ENCODE results near the gene CTCF.

Gene CTCF

DNA sequence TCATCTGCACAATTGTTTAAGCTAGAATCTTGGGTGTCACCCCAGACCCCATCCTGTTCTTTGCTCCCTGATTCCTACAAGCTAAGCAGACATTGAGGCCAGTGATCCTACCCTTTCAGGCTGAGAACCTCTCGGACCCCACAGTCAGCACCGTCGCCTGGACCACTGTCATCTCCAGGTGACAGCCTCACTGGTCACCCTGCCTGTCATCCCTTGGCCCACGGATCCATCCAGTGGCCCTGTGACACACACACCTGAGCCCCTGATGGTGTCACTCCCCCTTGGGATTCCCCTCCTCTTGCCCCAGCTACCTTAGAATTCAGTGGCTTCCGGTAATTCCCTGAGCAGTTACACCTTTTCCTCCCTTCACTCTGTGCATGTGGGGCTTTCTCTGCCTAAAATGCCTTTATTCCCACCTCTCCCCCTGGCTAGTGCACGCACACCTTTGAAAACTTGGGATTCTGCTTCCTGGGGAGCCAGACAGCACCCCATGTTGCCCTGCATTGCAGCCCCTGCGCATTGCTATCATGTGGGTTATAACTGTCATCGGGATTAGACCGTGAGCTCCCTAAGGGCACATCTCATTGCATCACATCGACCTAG lies 107.3 kb downstream of the CTCF start:
- DNase-seq (ENCODE audit: low spot score): no peak
- TF ChIP-seq, protein P1, sequence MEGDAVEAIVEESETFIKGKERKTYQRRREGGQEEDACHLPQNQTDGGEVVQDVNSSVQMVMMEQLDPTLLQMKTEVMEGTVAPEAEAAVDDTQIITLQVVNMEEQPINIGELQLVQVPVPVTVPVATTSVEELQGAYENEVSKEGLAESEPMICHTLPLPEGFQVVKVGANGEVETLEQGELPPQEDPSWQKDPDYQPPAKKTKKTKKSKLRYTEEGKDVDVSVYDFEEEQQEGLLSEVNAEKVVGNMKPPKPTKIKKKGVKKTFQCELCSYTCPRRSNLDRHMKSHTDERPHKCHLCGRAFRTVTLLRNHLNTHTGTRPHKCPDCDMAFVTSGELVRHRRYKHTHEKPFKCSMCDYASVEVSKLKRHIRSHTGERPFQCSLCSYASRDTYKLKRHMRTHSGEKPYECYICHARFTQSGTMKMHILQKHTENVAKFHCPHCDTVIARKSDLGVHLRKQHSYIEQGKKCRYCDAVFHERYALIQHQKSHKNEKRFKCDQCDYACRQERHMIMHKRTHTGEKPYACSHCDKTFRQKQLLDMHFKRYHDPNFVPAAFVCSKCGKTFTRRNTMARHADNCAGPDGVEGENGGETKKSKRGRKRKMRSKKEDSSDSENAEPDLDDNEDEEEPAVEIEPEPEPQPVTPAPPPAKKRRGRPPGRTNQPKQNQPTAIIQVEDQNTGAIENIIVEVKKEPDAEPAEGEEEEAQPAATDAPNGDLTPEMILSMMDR (conservative IDR thresholded peaks at IDR 0.05; ENCODE audit: low read depth): no peak
- ChIA-PET CTCF (interaction anchor here (0.6 to 1.1 kb wide), 3 partner anchors 80 to 149 kb away, joined by 3 to 4 read pairs (median 3); no protein-coding TSS in a partner anchor), POLR2A (ENCODE audit: low non-redundant PET) (no interaction called here)
- peak overlapping the region; percentile 80 for H3K27ac ChIP-seq

GRCh38 chr16:67672306-67672705 lies 110.0 kb downstream of the CTCF start:
- DNase-seq (ENCODE audit: low spot score): no peak
- POLR2A ChIA-PET (ENCODE audit: low non-redundant PET): no interaction called here

DNA sequence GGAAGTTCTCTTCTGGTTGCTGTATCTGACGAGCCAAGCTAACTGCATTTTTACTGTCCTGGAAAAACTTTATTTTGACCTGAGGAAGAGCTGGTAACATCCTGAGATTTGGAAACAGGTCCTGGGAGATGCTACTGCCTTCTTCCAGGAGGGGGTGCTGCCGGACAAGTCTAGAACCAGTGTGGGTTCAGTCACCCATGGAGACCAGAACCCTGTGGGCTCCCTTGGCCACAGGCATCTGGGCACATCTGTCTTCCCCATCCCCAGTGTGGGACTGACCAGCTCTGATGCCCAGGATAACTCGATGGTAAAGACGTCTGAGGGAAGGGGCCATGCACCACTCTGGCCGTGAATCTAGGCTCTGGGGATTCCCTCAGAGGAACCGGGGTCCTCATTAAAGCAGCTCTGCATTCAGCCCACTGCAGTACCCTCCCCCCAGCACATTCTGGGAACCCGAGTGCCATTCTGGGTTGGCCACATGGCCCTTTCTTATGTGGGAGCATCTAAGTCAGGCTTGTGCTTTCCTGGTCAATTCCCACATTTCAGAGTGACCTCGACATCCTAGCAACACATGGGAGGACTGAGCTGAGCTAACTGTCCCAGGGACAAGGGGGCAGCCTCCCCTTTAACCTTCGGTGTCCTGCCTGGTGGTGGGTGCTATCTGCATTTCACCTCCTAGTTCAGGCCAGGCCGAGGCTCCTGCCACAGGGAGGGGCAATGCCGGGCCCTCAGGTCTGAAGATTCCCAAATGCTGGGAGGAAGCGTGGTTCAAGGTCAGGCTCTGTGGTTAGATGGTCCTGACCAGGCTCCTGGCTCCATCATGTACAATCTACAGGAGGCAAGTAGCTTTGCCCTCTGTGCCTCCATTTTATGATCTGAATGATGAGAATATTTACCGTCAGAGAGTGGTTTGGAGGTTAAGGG lies 110.7 kb downstream of the CTCF start:
- TF ChIP-seq, protein P1 (conservative IDR thresholded peaks at IDR 0.05; ENCODE audit: low read depth): peak; percentile 59
- peak overlapping the region; percentile 60 for H3K27ac ChIP-seq
- peak; percentile 64 for DNase-seq (ENCODE audit: low spot score)
- POLR2A ChIA-PET (ENCODE audit: low non-redundant PET): no interaction called here
- CTCF ChIA-PET: interaction anchor here (0.6 to 3.5 kb wide), 17 partner anchors 9 to 521 kb away, joined by 3 to 17 read pairs (median 4); partner anchors contain the start of gene NRN1L

More at GRCh38 chr16:67672306-67672705, 110.0 kb downstream of the CTCF start:
- CTCF ChIA-PET: interaction anchor here (0.6 to 3.5 kb wide), 15 partner anchors 10 to 522 kb away, joined by 3 to 17 read pairs (median 4); partner anchors contain the start of gene NRN1L
- TF ChIP-seq, protein P1 (conservative IDR thresholded peaks at IDR 0.05; ENCODE audit: low read depth): no peak
- H3K27ac ChIP-seq: peak overlapping the region; percentile 60

GRCh38 chr16:67673712-67674580 lies 111.6 kb downstream of the CTCF start:
- TF ChIP-seq, protein P1 (conservative IDR thresholded peaks at IDR 0.05; ENCODE audit: low read depth): no peak
- CTCF ChIA-PET: interaction anchor here (0.7 to 3.5 kb wide), 6 partner anchors 8 to 211 kb away, joined by 3 to 17 read pairs (median 7); partner anchors contain the start of gene NRN1L
- no peak for DNase-seq (ENCODE audit: low spot score)
- POLR2A ChIA-PET (ENCODE audit: low non-redundant PET): no interaction called here
- peak overlapping the region; percentile 60 for H3K27ac ChIP-seq

GRCh38 chr16:67674851-67675578 lies 112.7 kb downstream of the CTCF start:
- DNase-seq (ENCODE audit: low spot score): no peak
- peak overlapping the region; percentile 60 for H3K27ac ChIP-seq
- POLR2A ChIA-PET (ENCODE audit: low non-redundant PET): no interaction called here
- CTCF ChIA-PET: interaction anchor here (1.1 kb wide), 1 partner anchor 11 kb away, joined by 4 read pairs; no protein-coding TSS in a partner anchor
- TF ChIP-seq, protein P1 (conservative IDR thresholded peaks at IDR 0.05; ENCODE audit: low read depth): no peak
